GM19193 (cell line): ENCODE data around the gene HAUS1.

Experiments
- POLR2A ChIP-seq: IDR thresholded peaks from 4 replicates; pipeline ENCODE4 v1.6.1; 2011; ENCODE audit not compliant: insufficient read depth, insufficient read length; ENCODE audit errors: extremely low read depth

HAUS1 gene

GRCh38 chr18:46167971-46168370, 63.8 kb downstream of the HAUS1 start:
- no peak for TF ChIP-seq POLR2A

GRCh38 chr18:46169464-46169941, 65.3 kb downstream of the HAUS1 start:
- no peak for TF ChIP-seq POLR2A

- no peak for TF ChIP-seq POLR2A
These were observed 67.1 kb downstream of the HAUS1 start for GRCh38 chr18:46171331-46171730.

GRCh38 chr18:46173393-46174341, 69.5 kb downstream of the HAUS1 start:
- peak; percentile 92 for TF ChIP-seq POLR2A

GRCh38 chr18:46174342-46175041, 70.3 kb downstream of the HAUS1 start:
- peak; percentile 25 for TF ChIP-seq POLR2A

GRCh38 chr18:46176001-46176400, 71.8 kb downstream of the HAUS1 start:
- no peak for TF ChIP-seq POLR2A
